Measurements from ENCODE around the gene ALS2CL. TPM values are rescaled to one million over a fixed set of nuclear protein-coding genes. Genes with fewer than 3 reads are reported as not detected.
A peak's percentile ranks its signal among the peaks of the same experiment; 100 is the strongest.

ALS2CL gene
- polyA plus RNA-seq, 10 donors, result 2.8 to 10.3 (median 5.1) TPM

DNA sequence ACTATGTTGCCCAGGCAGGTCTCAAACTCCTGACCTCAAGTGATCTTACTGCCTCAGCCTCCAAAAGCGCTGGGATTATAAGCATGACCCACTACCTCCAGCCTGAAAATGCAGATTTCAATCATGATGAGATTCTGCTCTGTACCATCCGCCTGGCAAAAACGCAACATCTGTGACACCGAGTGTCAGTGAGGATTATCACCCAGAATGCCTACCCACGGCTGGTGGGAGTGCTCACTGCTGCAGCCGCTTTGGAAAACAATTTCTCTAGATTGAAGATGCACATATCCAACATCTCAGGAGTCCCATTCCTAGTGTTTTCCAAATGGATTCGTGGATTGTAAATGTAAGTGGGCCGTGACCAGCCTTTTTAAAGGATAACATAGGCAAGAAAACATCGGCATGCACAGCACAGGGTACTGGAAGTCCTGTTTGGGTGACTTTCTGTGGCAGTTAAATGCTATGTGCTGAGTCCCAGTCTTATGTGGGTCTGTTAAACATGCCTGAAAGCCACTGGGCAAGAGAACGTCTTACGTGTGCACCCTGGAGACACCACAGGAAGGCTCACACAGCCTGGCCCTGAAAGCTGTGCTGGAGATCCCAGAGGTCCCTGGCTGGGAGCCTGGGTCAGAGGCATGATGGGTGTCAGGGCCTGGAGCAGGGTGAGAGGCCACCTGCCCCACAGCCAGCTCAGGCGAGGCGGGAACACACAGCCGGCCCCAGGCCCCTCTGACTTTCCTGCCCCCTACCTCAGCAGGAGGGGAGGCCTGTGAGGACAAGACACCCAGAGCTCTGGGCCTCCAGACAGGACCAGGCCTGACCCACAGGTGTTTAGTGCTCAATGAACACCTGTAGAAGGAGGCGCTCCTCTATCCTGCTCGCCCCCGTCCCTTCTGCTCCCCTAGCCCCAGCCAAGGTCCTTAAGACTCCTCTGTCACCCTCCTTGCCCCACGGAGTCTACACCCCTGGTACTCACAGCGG lies 23.3 kb upstream of the ALS2CL start:
- DNase-seq, result no peak

DNA sequence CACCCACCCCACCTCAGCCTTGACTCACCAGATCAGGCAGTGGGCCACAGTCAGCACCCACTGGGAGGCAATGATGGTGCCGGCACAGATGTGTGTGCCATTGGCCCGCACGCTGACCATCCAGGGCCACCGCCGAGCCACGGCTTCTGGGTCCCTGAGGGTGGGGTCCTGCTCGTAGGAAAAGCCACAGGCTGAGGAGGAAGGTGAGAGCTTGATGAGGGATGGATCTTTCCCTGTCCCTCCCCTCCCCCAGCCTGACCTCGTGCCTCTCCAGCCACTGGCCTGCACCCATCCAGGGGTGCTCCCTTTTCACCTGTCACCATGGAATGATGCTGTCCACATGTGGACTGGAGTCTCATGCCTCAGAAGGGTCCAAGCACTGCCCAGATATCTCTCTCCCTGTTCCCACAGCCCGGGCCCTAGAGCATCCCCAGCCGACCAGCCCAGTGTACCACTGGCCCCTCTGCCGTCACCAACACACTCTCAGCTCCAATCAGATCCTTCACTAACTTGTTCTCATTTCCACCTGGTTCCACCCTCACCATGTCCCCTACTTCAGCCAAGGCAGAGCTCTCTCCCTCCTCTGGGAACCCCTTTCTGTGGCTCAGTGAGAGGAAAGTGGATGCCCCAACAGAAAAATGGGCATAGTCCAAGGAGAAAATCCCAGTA lies 22.2 kb upstream of the ALS2CL start:
- DNase-seq, result no peak

DNA sequence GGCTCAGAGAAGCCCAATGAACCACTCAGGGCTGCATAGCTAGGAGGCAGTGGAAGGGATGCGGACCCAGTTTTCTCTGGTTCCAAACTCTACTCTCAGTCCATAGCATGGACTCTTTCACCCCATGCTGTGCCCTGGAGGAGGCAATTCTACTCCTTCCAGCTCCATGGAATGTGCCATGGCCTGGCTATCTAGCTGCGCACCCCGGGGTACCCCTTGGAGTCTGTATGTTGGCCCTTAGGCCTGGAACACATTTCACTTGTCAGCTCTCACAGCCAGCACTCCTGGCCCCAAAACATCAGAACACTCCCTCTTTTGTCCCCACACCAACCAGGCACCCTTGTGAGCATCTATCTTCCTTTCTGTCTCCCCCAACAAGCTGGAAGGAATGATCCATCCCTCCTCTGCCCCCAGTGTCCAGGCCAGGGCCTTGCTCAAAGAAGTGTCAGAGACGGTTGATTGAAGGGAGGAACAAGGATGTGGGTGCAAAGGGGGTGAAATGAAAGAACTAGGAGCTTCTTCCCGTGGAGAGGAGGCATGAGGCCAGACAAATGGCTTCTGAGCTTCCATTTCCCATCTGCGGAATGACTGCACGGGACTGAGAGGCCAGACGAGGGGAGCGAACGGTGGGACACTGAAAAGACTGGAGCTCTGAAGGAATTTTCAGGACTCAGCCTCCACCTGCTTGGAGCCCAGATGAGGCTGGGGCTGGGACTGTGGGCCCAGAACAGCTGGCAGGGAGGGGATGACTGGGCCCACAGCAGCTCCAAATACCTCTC lies 21.4 kb upstream of the ALS2CL start:
- DNase-seq, result no peak

DNA sequence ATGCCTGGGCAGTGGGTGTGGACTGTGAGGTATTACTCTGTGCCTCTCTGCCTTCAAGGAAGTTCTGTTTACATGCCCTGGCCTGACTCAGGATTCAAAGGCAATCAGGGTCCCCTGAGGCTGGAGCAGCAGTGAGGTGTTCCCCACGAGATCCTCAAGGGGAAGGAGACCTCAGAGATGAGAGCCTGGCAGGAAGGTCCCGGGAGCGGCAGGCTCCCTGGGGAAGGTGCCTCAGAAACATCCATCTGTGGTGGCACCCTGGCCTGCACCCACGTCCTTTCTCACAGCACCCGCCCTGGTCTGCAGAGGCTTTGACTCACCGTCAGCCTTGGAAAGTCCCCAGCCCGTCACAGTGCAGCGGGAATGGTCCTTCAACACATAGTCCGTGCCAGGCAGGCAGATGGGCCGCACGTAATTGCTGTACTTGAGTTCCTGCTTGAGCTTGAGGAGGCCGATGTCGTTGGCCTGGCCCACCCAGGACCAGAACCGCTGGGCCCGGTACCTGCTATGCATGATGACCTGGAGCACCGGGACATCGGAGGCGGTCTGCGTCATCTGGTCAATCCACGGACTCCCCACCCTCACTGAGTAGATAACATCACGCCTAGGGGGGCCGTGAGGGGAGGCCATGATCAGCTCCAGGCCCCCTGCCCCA lies 20.5 kb upstream of the ALS2CL start:
- DNase-seq, result no peak

DNA sequence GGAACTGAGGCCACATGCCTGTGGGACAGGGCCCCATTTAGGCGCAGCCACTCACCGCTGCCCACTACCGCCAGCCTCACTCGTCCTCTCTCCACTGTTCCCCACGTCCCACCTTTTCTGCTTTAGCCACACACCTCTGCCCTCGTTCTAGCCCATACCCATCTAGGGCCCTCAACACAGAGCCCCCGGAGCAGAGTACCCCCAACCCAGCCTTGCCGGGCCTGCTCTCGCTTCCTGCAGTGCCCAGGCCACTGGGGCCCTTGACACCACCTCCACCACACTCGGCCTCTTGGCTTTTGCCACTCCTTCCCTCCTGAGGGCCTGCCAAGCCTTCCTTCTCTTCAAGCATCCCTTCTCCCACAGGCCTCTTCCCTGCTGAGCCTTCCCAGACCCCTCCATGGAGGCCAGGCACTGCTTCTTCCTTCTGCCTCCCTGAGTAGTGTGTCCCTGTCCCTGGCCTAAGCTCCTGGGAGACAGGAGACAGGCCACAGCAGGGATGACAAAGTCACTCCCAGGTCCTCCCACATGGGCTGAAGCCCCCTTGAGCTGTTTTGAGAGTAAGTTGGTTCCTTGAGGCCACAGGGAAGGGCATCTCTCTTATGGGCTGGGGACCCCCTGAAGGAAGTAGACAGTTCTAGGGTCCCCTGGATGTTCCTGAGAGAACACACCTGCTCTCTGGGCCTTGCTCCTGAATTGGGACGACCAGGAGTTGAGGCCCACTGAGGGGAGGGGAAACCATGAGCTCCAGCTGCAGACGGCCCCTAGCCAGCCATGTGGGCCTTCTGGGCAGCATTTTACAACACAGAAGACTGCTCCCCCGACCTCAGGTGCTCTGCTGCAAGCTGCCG lies 19.8 kb upstream of the ALS2CL start:
- no peak for DNase-seq

DNA sequence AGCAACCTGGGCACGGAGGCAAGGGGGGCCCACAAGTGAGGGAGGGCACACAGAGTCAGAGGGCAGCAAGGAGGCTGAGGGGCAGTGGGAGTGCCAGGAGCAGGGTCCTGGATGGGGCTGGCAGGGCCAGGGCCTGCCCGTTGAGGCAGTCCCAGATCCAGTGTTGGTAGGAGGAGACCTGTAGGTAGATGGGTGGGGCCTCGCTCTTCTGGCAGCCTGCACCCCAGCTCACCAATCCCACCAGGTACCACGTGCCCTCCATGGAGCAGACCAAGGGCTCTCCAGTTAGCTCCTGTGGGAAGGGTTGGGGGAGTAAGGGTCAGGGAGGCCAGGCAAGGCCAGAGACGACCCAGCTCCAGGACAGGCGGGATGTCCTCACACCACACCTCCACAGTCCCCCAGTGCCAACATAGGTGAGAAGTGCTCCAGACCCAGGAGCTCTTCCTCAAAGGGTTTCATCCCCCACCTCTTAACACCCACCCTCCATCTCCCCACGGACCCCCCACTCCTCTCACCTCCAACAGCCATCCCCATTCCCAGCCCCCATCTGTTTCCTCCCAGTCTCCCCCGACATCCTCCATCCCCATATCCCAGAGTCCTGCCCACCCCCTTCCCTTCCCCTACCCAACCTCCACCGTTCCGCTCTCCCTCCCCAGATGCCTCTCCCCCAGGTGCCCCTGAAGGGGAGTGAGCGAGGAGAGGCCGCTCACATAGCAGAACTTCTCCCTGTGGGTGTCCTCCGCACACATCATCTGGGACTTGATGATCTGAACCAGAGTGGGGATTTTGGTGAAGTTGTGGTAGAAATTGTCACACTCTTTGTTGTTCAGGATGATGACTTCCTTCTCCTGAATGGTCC lies 18.9 kb upstream of the ALS2CL start:
- DNase-seq, result no peak

DNA sequence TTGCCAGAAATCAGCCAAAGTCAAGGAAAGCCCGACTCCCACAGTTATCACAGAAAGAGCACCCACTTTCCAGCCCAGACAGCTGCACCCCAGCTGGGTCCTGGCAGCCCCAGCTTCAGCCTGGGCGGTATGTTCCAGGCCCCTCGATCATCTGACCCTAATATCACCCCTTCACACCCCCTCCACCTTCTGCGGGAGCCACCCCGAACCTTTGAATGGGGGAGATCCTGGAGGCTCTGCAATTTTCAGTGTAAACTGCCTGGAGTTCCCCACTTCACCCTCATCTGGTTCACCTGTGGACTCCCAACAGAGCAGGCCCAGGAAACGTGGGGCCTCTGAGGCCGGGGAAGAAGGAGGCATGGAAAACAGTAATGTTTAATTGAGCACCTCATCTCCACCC lies 18.3 kb upstream of the ALS2CL start:
- DNase-seq, result no peak

DNA sequence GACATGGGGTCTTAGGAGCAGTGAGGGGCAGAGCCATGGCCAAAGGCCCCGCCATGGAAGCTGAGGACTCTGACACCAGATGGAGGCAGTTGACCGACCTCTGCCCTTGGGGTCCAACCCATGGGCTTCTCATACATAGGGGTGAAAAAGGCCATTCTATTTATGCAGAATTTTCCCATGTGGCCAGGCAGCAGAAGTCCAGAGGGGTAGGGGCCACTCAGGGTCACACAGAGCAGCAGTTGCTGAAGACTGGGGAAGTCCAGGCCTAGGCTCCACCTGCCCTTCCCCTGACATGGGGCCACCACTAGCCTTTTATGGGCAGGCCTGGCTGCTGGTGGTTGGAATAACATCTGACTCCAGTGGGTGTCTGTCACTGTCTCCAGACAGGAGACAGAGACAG lies 17.8 kb upstream of the ALS2CL start:
- no peak for DNase-seq

DNA sequence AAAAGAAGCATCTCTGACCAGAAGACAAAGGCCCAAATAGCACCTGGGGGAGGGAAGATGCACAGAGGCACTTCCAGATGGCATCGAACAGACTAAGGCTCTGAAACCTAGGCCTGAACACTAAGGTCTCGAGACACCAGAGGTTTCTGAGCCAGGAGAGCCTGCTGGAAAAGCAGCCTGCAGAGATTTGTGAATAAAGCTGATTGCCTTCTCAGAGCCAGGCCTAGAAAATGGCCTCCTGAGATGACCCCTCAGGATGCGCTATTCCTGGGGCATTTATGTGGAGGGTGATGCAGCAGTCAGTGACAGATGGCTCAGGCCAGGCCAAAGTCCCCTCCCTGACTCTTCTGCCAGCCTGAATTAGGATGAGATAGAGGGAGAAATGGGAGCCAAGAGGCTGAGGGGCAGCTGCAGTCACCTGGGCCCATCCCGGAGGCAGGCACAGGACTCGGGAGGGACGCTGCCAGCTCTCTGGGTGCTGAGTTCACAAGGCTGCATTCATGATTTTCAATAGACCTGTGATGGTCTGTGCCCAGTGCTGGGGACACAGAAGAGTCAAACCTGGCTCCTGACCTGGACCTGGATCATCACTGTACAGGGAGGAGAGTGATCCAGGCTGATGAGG lies 17.3 kb upstream of the ALS2CL start:
- no peak for DNase-seq

DNA sequence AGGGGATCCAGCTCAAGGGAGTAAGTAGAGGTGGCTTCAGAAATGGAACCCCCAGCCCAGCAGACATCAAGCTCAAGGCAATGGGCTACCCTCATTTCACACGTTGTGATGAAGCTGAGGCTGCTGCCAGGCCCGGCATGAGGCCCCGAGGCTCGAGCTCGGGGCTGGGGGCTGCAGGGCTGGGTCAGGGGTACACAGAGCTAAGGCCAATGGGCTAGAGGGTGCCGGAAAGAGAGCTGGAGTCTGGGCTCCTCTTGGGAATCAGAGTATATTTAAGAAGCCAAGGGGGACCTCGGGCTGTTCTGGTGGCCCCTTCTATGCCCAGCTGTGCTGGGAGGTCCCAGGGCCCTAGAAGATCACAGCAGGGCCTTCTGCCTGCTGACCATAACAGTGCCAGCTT lies 16.8 kb upstream of the ALS2CL start:
- no peak for DNase-seq

DNA sequence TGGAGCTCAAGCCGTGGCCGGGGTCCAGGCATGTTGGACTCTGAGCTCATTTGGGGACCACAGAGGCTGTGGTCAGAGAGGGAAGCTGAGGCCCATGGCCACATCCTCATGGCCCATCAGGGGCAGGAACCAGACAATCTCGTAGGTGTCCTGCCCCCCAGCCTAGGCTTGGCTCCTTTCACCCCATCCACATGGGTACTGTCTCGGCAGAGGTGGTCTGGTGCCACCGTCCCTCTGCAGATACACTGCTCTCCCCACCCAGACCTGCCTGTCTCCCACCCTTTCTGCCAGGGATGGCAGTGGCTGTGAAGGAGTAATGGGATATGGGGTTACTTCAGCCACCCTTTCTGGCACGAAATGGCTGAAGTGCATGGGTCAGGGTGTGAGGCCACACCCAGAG lies 16.2 kb upstream of the ALS2CL start:
- DNase-seq, result no peak

DNA sequence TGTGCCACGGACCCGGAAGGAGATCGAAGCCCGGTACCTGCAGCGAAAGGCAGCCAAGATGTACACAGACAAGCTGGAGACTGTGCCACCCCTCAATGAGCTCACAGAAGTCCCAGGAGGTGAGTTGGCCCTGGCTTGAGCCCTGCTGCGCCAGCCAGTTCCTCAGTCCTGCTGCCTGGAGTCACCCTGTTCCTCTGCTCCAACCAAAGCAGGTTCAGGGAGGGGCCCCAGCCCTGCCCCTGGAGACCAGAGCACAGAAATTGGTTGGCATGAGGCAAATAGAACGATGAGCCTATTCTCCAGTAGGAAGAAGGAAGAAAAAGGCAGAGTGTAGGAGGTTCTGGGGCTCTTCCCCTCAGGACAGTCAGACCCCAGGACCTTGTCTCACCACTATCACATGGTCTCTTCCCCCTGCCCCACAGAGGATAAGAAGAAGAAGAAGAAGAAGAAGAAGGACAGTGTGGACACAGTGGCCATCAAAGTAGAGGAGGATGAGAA lies 15.7 kb upstream of the ALS2CL start:
- DNase-seq, result no peak

DNA sequence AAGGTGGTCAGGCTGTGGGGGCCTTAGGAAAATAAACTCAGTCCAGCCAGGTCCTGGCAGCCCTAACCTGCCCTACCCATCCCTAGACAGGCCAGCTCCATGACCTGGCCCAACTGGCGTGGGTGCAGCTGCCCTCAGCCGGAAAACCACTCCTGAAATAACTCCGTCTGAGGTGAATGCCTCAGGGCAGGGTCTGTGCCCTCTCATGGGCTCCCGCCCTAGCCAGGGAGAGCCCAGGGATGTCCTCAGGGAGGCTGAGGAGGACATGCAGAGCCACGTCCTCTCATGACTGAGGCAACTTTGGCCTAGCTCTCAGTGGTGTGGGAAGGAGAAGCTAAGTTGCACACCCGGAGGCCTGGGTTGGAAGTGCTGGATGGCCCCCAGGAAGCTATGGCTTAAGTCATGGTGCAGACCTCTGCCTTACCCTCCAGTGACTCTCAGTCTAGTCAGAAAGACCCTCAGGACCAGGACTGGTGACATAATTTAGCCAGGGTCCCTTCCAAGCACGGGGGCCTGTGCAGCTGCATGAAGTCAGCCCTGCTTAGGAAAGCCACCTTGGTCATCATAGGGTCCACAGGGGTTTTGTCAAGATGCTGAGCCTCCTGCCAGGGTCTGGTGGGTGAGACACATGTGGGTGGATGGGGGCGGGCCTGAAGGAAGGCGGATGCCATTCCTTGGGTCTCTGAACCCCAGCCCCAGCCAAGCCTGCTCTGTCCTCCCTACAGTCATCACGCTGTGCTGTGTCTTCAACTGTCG lies 15.1 kb upstream of the ALS2CL start:
- DNase-seq, result no peak

DNA sequence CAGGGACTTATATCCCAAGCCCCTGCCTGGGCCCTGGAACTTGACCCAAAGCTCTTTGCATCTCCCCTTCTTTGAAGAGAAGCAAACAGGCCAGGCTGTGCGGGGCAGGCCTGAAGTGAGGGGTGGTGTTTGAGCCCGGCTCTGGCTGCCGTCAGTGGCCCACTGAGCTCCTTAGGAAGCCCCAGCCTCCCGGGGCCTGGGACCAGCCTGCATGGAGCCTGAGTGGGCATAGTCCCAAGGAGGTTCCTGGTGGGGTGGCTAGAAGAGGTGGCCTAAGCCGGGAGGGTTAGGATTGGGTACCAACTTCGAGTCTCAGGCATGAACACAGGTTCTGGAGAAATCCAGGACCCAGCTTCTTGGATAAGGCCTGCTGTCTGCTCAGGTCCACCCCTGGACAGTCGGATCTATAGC lies 14.1 kb upstream of the ALS2CL start:
- DNase-seq, result no peak

DNA sequence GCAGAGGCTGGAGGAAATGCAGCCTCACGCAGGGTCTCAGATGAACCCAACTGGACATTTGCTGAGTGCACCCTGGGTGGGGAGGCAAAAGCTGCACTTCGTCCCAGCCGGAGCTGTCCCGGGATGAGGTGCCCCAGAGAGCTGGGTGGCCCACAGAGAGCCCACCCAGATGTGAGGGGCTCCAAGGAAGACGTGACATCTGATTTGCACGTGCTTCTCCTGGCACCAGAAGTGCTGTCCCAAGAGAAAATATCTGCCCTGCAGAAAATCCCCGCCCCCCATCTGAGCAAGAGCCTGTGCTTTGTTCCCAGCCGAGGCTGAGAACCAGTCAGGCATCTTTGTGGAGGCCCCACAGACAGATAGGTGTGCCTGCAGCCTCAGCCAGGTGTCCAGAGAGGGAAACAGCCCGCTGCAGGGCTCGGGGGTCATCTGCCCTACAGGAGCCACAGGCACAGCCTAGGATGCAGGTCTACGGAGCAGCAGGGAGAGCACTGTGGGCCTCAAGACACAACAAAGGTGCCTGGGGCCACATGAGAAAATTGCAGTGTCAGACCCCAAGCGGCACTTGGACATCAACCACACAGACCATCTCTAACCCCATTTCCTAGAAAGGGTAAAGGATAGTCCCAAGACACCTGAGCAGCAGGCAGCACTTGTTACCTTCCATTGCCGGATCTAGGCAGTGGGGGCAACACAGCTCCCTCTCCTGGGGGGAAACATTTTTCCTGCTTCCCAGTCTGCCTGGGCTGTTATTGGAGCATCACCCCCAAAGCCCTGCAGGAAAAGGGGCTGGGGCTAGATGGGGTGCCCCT lies 13.5 kb upstream of the ALS2CL start:
- peak in 1 of 3 donors; percentile 8 for DNase-seq

DNA sequence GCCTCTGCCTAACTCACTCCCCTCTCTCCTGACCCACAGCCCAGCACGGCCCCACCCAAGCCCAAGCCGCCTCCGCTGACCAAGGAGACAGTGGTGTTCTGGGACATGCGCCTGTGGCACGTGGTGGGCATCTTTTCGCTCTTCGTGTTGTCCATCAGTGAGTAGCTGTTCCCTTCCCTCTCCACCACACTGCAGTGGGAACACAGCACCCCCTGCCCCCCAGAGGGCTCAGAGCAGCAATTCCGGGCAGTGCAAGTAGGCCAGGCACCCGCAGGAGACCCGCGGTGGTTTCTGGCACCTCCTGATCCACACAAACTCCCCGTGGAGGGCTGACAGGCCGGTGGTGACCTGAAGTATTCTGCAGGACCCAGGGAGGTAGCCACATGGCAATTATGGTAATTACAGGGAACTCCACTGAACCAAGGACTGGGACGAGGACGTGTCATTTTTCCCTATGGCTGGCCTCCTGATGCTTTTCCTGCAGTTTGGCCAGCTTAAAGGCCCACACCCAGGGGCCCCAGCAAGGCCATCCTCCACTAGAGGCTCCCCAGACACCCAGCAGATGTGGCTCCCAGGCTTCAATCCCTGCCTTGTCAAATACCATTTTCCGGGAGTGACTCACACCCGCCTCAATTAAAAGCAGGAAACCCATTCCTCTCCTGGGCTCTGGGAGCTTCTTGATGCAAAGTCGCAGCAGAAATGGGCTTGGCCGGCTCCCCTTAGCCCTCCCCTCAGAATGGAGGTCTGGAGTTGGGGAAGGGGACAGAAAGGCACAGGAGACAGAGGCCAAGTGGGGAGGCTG lies 12.5 kb upstream of the ALS2CL start:
- peak in 2 of 3 donors; percentile 36 to 57 for DNase-seq
